H9 (cell line): ENCODE measurements around the gene FLOT2. TPM values are rescaled to one million over a fixed set of nuclear protein-coding genes. Genes with fewer than 3 reads are reported as not detected.
"Not testable (repeated sequence)": the region's sequence is repeated elsewhere in the genome, so short reads cannot be mapped to it uniquely, and the experiment has no call there.

Experiments used
- DNase-seq: peaks from one replicate; pipeline ENCODE4 v3.0.0-alpha.2; 2017
- H2AFZ ChIP-seq: one replicate; pipeline ENCODE4 v1.6.1; 2013; ENCODE audit warnings: mild to moderate bottlenecking, low read length, control low read depth, moderate library complexity
- H2AK5ac ChIP-seq: 2 replicates; pipeline ENCODE4 v1.6.1; 2013; ENCODE audit warnings: low read length, control low read depth, mixed read lengths; ENCODE audit not compliant: insufficient read length
- H2BK120ac ChIP-seq: one replicate; pipeline ENCODE4 v1.6.1; 2013; ENCODE audit warnings: low read depth, mild to moderate bottlenecking, low read length, control low read depth, inconsistent platforms; ENCODE audit not compliant: poor library complexity, severe bottlenecking
- H2BK12ac ChIP-seq: 2 replicates; pipeline ENCODE4 v1.6.1; 2013; ENCODE audit warnings: low read length, control low read depth, mixed read lengths, low read depth; ENCODE audit not compliant: insufficient read length
- H2BK15ac ChIP-seq: 2 replicates; pipeline ENCODE4 v1.6.1; 2013; ENCODE audit warnings: low read depth, low read length, control low read depth
- H2BK20ac ChIP-seq: one replicate; pipeline ENCODE4 v1.6.1; 2013; ENCODE audit warnings: low read depth, mild to moderate bottlenecking, low read length, control low read depth, inconsistent platforms; ENCODE audit not compliant: poor library complexity, severe bottlenecking
- H2BK5ac ChIP-seq: 2 replicates; pipeline ENCODE4 v1.6.1; 2013; ENCODE audit warnings: low read length, control low read depth, mixed read lengths; ENCODE audit not compliant: insufficient read length
- H3K14ac ChIP-seq: 2 replicates; pipeline ENCODE4 v1.6.1; 2013; ENCODE audit warnings: low read length, control low read depth; ENCODE audit not compliant: insufficient read depth
- H3K18ac ChIP-seq: 2 replicates; pipeline ENCODE4 v1.6.1; 2013; ENCODE audit warnings: low read depth, mild to moderate bottlenecking, mixed read lengths, low read length, control low read depth; ENCODE audit not compliant: insufficient read length
- H3K23ac ChIP-seq: 2 replicates; pipeline ENCODE4 v1.6.1; 2013; ENCODE audit warnings: low read length, control low read depth, mixed read lengths, low read depth; ENCODE audit not compliant: insufficient read length
- H3K23me2 ChIP-seq: 2 replicates; pipeline ENCODE4 v1.6.1; 2013; ENCODE audit warnings: low read depth, mild to moderate bottlenecking, mixed read lengths, low read length, control low read depth; ENCODE audit not compliant: insufficient read length, poor library complexity, severe bottlenecking
- H3K27ac ChIP-seq: 2 replicates; pipeline ENCODE4 v1.5.1; 2013; ENCODE audit warnings: low read length, control low read depth, mixed read lengths, low read depth; ENCODE audit not compliant: insufficient read length
- H3K27me3 ChIP-seq: 2 replicates; pipeline ENCODE4 v1.6.1; 2013; ENCODE audit warnings: low read length, control low read depth, inconsistent platforms; ENCODE audit not compliant: insufficient read depth
- H3K4ac ChIP-seq: 2 replicates; pipeline ENCODE4 v1.6.1; 2013; ENCODE audit warnings: low read depth, mild to moderate bottlenecking, control low read depth, inconsistent platforms, low read length, moderate library complexity
- H3K4me1 ChIP-seq: 2 replicates; pipeline ENCODE4 v1.6.1; 2013; ENCODE audit warnings: low read length, control low read depth, inconsistent platforms; ENCODE audit not compliant: insufficient read depth
- H3K4me2 ChIP-seq: 2 replicates; pipeline ENCODE4 v1.6.1; 2013; ENCODE audit warnings: low read length, control low read depth, mixed read lengths; ENCODE audit not compliant: insufficient read length, insufficient read depth
- H3K56ac ChIP-seq: 2 replicates; pipeline ENCODE4 v1.6.1; 2013; ENCODE audit warnings: low read depth, mild to moderate bottlenecking, mixed read lengths, low read length, control low read depth; ENCODE audit not compliant: insufficient read length
- H3K79me1 ChIP-seq: 2 replicates; pipeline ENCODE4 v1.6.1; 2013; ENCODE audit warnings: low read depth, mild to moderate bottlenecking, moderate library complexity, low read length, control low read depth, inconsistent platforms; ENCODE audit not compliant: insufficient read depth, poor library complexity, severe bottlenecking
- H3K79me2 ChIP-seq: 2 replicates; pipeline ENCODE4 v1.6.1; 2013; ENCODE audit warnings: low read length, control low read depth, inconsistent platforms; ENCODE audit not compliant: insufficient read depth
- H3K9ac ChIP-seq: 2 replicates; pipeline ENCODE4 v1.6.1; 2013; ENCODE audit warnings: low read length, control low read depth, mixed read lengths; ENCODE audit not compliant: insufficient read length; ENCODE audit errors: extremely low read depth
- H3K9me3 ChIP-seq: one replicate; pipeline ENCODE4 v1.6.1; 2013; ENCODE audit warnings: low read depth, low read length, inconsistent platforms; ENCODE audit not compliant: control insufficient read depth
- H3T11ph ChIP-seq: one replicate; pipeline ENCODE4 v1.6.1; 2013; ENCODE audit warnings: mild to moderate bottlenecking, low read length, control low read depth, inconsistent platforms
- H4K20me1 ChIP-seq: one replicate; pipeline ENCODE4 v1.6.1; 2013; ENCODE audit not compliant: control insufficient read depth, insufficient read length, insufficient read depth
- H4K5ac ChIP-seq: 2 replicates; pipeline ENCODE4 v1.6.1; 2013; ENCODE audit warnings: low read depth, mild to moderate bottlenecking, mixed read lengths, low read length, control low read depth; ENCODE audit not compliant: insufficient read length
- H4K8ac ChIP-seq: replicated peaks from 2 replicates; pipeline ENCODE4 v1.6.1; 2013; ENCODE audit warnings: low read length, control low read depth, mixed read lengths, low read depth; ENCODE audit not compliant: insufficient read length
- H4K91ac ChIP-seq: 2 replicates; pipeline ENCODE4 v1.6.1; 2013; ENCODE audit warnings: low read depth, mild to moderate bottlenecking, moderate library complexity, mixed read lengths, low read length, control low read depth; ENCODE audit not compliant: insufficient read length
- H3K27ac Mint-ChIP-seq, 3 experiments: 2 replicates in 2 of 3; 3 replicates in 1 of 3; pipeline ENCODE4 v1.8.0; 2020 to 2021; ENCODE audit warnings: mixed read lengths in 3 of 3, mild to moderate bottlenecking in 1 of 3, moderate library complexity in 1 of 3
- H3K27me3 Mint-ChIP-seq: 2 replicates; pipeline ENCODE4 v1.8.0; 2021; ENCODE audit warnings: low read depth, mild to moderate bottlenecking, moderate library complexity, mixed read lengths
- H3K36me3 Mint-ChIP-seq, 3 experiments: 2 replicates in 2 of 3; 3 replicates in 1 of 3; pipeline ENCODE4 v1.8.0; 2020 to 2021; ENCODE audit warnings: low read depth in 3 of 3, mixed read lengths in 3 of 3; ENCODE audit not compliant: insufficient read depth in 1 of 3
- H3K4me1 Mint-ChIP-seq, 2 experiments: 2 replicates each; pipeline ENCODE4 v1.8.0; 2020; ENCODE audit warnings: mixed read lengths in 2 of 2
- H3K4me3 Mint-ChIP-seq, 2 experiments: 2 replicates in 1 of 2; 3 replicates in 1 of 2; pipeline ENCODE4 v1.8.0; 2020 to 2021; ENCODE audit warnings: mild to moderate bottlenecking in 2 of 2, mixed read lengths in 2 of 2, moderate library complexity in 1 of 2
- H3K9me3 Mint-ChIP-seq, 2 experiments: 2 replicates in 1 of 2; 3 replicates in 1 of 2; pipeline ENCODE4 v1.8.0; 2020; ENCODE audit warnings: mild to moderate bottlenecking in 2 of 2, mixed read lengths in 2 of 2, moderate library complexity in 1 of 2
- CTCF ChIP-seq: fragments of 200-600 bp; sonication (generic); conservative IDR thresholded peaks from 3 replicates; pipeline ENCODE4 v1.8.0; 2021; ENCODE audit warnings: antibody characterized with exemption, mild to moderate bottlenecking
- WGBS: extraction: QIAGEN DNeasy Blood & Tissue Kit; methylation state at CpG from one replicate; pipeline ENCODE4 v1.1.7; 2013; ENCODE audit warnings: missing lambda C conversion rate, low lambda C conversion rate, mixed read lengths; ENCODE audit not compliant: insufficient read length; ENCODE audit errors: extremely low coverage; 5-methylcytosine and 5-hydroxymethylcytosine counted together
- total RNA-seq: library from RNA; stranded (reverse); gene quantifications from 2 replicates; pipeline ENCODE4 v1.2.1, GENCODE V29; 2021

FLOT2 gene
- total RNA-seq, 1 experiment from 2014 or later: 173 TPM

DNA sequence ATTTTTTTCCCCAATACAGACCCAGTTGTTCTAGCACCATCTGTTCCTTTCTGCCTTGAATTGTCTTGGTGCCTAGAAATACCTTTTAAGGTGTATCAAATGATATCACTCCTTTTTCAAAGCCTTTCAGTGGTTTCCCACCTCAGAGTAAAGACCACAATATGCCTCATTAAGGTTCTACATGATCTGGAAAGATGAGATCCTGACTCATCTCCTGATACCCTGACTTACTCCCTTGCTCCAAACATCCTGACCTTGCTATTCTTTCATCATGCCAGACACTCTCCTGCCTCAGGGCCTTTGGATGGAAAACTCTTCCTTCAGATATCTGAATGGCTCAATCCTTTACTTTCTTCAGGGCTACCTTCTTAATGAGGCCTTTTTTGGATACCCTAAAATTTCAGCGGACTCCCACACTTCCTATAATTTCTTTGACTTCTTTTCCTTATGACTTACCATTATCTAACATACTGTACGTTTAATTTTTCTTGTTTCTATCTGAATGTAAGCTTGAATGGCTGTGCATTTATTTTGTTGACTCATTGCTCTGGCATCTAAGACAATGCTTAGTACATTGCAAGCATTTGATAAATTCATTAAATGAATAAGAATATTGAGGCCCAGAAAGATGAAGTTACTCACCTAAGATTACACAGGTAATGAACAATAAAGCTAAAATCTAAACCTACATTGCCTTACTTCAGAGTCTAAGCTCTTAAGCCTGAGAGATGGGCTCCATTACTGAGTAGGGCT is 19.2 kb downstream of the FLOT2 start:
- Mint-ChIP-seq H3K4me1 (peaks cover 3 to 5% of the 10 kb centered on the region in 2 experiments), H3K27ac (no peak overlapping the region), H3K27me3 (peaks cover under 1% of the 10 kb centered on the region; the same call in 1 of the 2 replicates), H3K4me3 (no peak overlapping the region), H3K9me3 (peaks cover 4 to 6% of the 10 kb centered on the region in 2 experiments; a peak in 3 of 5 replicates), H3K36me3 (peaks cover 25 to 55% (median 51%) of the 10 kb centered on the region in 3 experiments; a peak in 6 of 7 replicates)
- Histone ChIP-seq H4K5ac (no peak overlapping the region), H2AK5ac (no peak overlapping the region), H3T11ph (no peak overlapping the region), H2BK120ac (no peak overlapping the region), H4K20me1 (no peaks in the 10 kb centered on the region), H3K79me1 (no peaks in the 10 kb centered on the region), H2BK15ac (no peak overlapping the region), H3K4ac (no peak overlapping the region), H3K14ac (no peak overlapping the region), H4K91ac (no peak overlapping the region), H3K23ac (no peak overlapping the region), H2AFZ (no peak overlapping the region), H3K79me2 (no peaks in the 10 kb centered on the region), H3K23me2 (no peaks in the 10 kb centered on the region), H2BK12ac (no peak overlapping the region), H3K27me3 (no peaks in the 10 kb centered on the region), H3K4me2 (no peak overlapping the region), H2BK5ac (no peak overlapping the region), H3K9me3 (no peaks in the 10 kb centered on the region), H3K56ac (no peak overlapping the region), H3K9ac (no peak overlapping the region), H2BK20ac (no peak overlapping the region), H3K4me1 (no peaks in the 10 kb centered on the region), H3K27ac (no peak overlapping the region), H3K18ac (no peak overlapping the region), H4K8ac (no peak overlapping the region)
- TF ChIP-seq CTCF: no peak
- no peak for DNase-seq
- WGBS: no CpG with 5 or more reads among the region's 2 CpGs

DNA sequence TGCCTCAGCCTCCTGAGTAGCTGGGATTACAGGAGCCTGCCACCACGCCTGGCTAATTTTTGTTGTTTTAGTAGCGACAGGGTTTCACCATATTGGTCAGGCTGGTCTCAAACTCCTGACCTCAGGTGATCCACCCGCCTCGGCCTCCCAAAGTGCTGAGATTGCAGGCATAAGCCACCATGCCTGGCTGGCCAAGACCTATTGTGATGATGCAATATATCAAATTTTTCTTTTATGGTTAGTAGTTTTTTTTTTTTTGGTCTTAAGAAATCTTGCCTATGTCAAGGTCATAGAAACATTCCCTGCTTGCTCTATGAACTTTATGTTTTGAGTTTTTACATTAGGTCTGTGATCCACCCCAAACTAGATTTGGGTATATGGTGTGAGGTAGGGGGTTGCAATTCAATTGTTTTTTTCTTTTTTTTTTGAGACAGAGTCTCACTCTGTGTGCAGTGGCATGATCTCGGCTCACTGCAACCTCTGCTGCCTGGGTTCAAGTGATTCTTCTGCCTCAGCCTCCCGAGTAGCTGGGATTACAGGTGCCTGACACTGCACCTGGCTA is 20.3 kb downstream of the FLOT2 start:
- not testable (repeated sequence) for H3K23ac ChIP-seq, H3K9me3 ChIP-seq, H3K56ac ChIP-seq, DNase-seq, H2BK5ac ChIP-seq, H2BK12ac ChIP-seq, H3K23me2 ChIP-seq, H3K4me3 Mint-ChIP-seq, H4K20me1 ChIP-seq, H2AFZ ChIP-seq, H3K79me2 ChIP-seq, H3K14ac ChIP-seq, H3K27ac Mint-ChIP-seq, H3K27ac ChIP-seq, H4K91ac ChIP-seq, H3K9ac ChIP-seq, H3K4me1 ChIP-seq, H3K79me1 ChIP-seq, H2BK20ac ChIP-seq, H4K5ac ChIP-seq, H3K4ac ChIP-seq, H3K4me2 ChIP-seq, H2BK15ac ChIP-seq, H3K27me3 ChIP-seq, H3K9me3 Mint-ChIP-seq, H3K18ac ChIP-seq, H4K8ac ChIP-seq, H3K27me3 Mint-ChIP-seq, H2BK120ac ChIP-seq, H2AK5ac ChIP-seq, H3T11ph ChIP-seq
- Mint-ChIP-seq H3K36me3 (peaks cover 17 to 44% (median 40%) of the 10 kb centered on the region in 3 experiments; a peak in 6 of 7 replicates), H3K4me1 (peaks cover 3 to 11% of the 10 kb centered on the region in 2 experiments)
- no CpG with 5 or more reads among the region's 6 CpGs for WGBS
